GM12892 (cell line): ENCODE measurements around the gene TMBIM4.

Source experiments
- POLR2A ChIP-seq: IDR thresholded peaks from 2 replicates; pipeline ENCODE4 v1.6.1; 2011; ENCODE audit warnings: low read depth, low read length, control low read depth
- POLR2AphosphoS5 ChIP-seq: IDR thresholded peaks from 2 replicates; pipeline ENCODE4 v1.6.1; 2011; ENCODE audit warnings: low read depth, low read length, control low read depth

- TF ChIP-seq POLR2A (no peak), POLR2AphosphoS5 (no peak)
Observed at GRCh38 chr12:66164349-66164821, 5.4 kb downstream of the TMBIM4 start.
